Heart left ventricle (tissue), 16 donors: ENCODE measurements around the gene CLEC2B. TPM values are rescaled to one million over a fixed set of nuclear protein-coding genes. Genes with fewer than 3 reads are reported as not detected.
A peak's percentile ranks its signal among the peaks of the same experiment; 100 is the strongest.

Experiments used
- ATAC-seq, 4 donors: fragments of 200-7000 bp; cut with Tn5 transposase; one replicate each; pipeline ENCODE4 v1.9.1; 2020 to 2022; ENCODE audit warnings: moderate library complexity in 4 of 4, mild to moderate bottlenecking in 3 of 4, moderate number of reproducible peaks in 1 of 4
- DNase-seq, 5 donors: peaks; one replicate each; pipeline ENCODE4 v3.0.0-alpha.2; 2020
- H3K27ac ChIP-seq, 12 donors: fragments of 200-600 bp; sonication (generic) in 4 of 12; one replicate each; pipeline versions ENCODE4 v1.5.0 to v1.8.0; 2016 to 2022; ENCODE audit warnings: mild to moderate bottlenecking in 2 of 12
- H3K27me3 ChIP-seq, 9 donors: fragments of 200-600 bp; sonication (generic) in 2 of 9; one replicate each; pipeline versions ENCODE4 v1.5.1 to v1.8.0; 2016 to 2022; ENCODE audit warnings: mild to moderate bottlenecking in 3 of 9
- H3K36me3 ChIP-seq, 9 donors: fragments of 200-600 bp; sonication (generic) in 2 of 9; one replicate each; pipeline versions ENCODE4 v1.5.0 to v1.8.0; 2018 to 2022; ENCODE audit warnings: mild to moderate bottlenecking in 2 of 9
- H3K4me1 ChIP-seq, 12 donors: fragments of 200-600 bp; sonication (generic) in 4 of 12; one replicate each; pipeline versions ENCODE4 v1.5.0 to v1.8.0; 2016 to 2022; ENCODE audit warnings: mild to moderate bottlenecking in 3 of 12
- H3K4me3 ChIP-seq, 12 donors: fragments of 200-600 bp; sonication (generic) in 4 of 12; one replicate each; pipeline versions ENCODE4 v1.5.0 to v1.8.0; 2017 to 2022; ENCODE audit warnings: mild to moderate bottlenecking in 9 of 12, moderate library complexity in 4 of 12
- H3K9me3 ChIP-seq, 12 donors: fragments of 200-600 bp; sonication (generic) in 4 of 12; one replicate each; pipeline versions ENCODE4 v1.5.0 to v1.8.0; 2016 to 2022; ENCODE audit warnings: mild to moderate bottlenecking in 1 of 12
- CTCF ChIP-seq, 12 donors: fragments of 200-600 bp; sonication (generic) in 4 of 12; IDR thresholded peaks; one replicate each; pipeline versions ENCODE4 v1.5.0 to v1.8.0; 2018 to 2022; ENCODE audit warnings: antibody characterized with exemption in 12 of 12, mild to moderate bottlenecking in 5 of 12
- POLR2A ChIP-seq, 2 donors: fragments of 450-650 bp; IDR thresholded peaks; one replicate each; pipeline ENCODE4 v1.6.1; 2017; ENCODE audit warnings: antibody characterized with exemption in 2 of 2, mild to moderate bottlenecking in 2 of 2, moderate library complexity in 2 of 2
- WGBS, 4 donors: extraction: QIAGEN DNeasy Blood & Tissue Kit in 2 of 4; methylation state at CpG; one replicate each; pipeline versions ENCODE4 v1.1.5 to v1.1.7; 2013 to 2018; 5-methylcytosine and 5-hydroxymethylcytosine counted together
- intact Hi-C, 10 donors: fragments of 100-400 bp; cut with DNase I; formaldehyde crosslinking; loops; one replicate each; pipeline versions ENCODE4 v1.11.1 to v1.14.2; 2022
- polyA plus RNA-seq, 2 donors: library from polyadenylated mRNA; stranded (reverse); fragments of 200-250 nt; gene quantifications; one replicate each; pipeline ENCODE4 v1.2.3, GENCODE V29; 2013
- total RNA-seq, 9 donors: library from RNA; depleted of rRNA in 2 of 9; stranded (reverse); fragments of >200 nt in 2 of 9; fragmentation: NEBNext Ultra II Directional in 3 of 9; extraction: Animal tissue kit (Norgen Biotek cat#: 25700) in 3 of 9; gene quantifications; one replicate each; pipeline versions ENCODE4 v1.1.0 to v1.2.4, GENCODE V29; 2016 to 2023
- donor health status: ischemic (EF 13 %, LVEDD 7.1; RV severe dilation, severe dysfunction).
- donor health status: healthy with polysubstance abuse.
- donor health status: DM: no; HTN: yes; CAD: no.
- donor health status: DM: no; HTN: no; CAD: no.
- donor health status: ischemic (EF 25% LVEDD 6.9; RV normal size, moderate dysfunction).
- donor health status: ischemic (EF 25% LVEDD 5.7; RV mildly dilated, moderate dysfunction).
- donor health status: healthy.
- donor health status: DM: yes; HTN: yes; CAD: no.
- donor health status: ischemic (EF 35%, LVEDD 5.7; RV mildly dilated, moderate dysfunction).
- donor health status: nonischemic (EF 11% LVEDD 7.7; RV severe dilation, severe dysfunction).
- donor health status: DM: yes; HTN: yes; CAD: no.
- donor health status: PGD.
- donor health status: ischemic (EF 29% LVEDD 5.4; RV normal size, mild dysfunction).
- donor health status: nonischemic (EF 23%, LVEDD 6.1; RV moderate dilation, normal function).

Gene CLEC2B
- total and polyA plus RNA-seq, 11 donors = 2.7 to 18.8 (median 4.5) TPM

GRCh38 chr12:9866860-9867269 lies 2.3 kb downstream of the CLEC2B start:
- TF ChIP-seq CTCF (IDR thresholded peaks at IDR 0.05) = no peak
- peak overlapping the region in 11 of 12 donors; percentile 4 to 95 (median 79) for H3K27ac ChIP-seq
- peak overlapping the region in 11 of 12 donors; percentile 31 to 72 (median 52) for H3K4me3 ChIP-seq
- H3K9me3 ChIP-seq = peaks cover 0 to 21% (median 5%) of the 10 kb centered on the region in 12 donors
- peaks cover 0 to 37% (median under 1%) of the 10 kb centered on the region in 12 donors for H3K4me1 ChIP-seq
- WGBS, 4 donors = 48 to 65% (median 58%) methylated on average over 4 of the region's 4 CpGs
- peaks cover 0 to 3% (median 0%) of the 10 kb centered on the region in 9 donors for H3K36me3 ChIP-seq
- intact Hi-C loops = no loop called here
- DNase-seq (no peak), ATAC-seq (no peak)
- no peaks in the 10 kb centered on the region for H3K27me3 ChIP-seq

DNA sequence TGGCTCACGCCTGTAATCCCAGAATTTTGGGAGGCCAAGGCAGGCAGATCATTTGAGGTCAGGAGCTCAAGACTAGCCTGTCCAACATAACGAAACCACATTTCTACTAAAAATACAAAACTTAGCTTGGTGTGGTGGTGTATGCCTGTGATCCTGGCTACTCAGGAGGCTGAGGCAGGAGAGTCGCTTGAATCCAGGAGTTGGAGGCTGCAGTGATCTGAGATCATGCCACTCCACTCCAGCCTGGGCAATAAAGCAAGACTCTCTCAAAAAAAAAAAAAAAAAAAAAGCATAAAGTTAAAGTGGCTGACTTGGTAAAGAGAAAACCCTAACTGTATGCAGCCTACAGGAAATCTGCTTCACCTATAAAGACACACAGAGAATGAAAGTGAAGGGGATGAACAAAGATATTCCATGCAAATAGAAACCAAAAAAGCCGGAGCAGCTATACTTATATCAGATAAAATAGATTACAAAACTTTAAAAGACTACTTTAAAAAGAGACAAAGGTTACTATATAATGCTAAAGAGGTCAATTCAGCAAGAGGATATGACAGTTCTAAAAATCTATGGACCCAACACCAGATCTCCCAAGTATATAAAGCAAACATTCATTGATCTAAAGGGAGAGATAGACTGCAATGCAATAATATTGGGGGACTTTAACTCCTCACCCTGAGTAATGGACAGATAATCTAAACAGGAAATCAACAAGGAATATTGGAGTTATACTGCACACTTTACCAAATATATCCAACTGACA lies 4.1 kb downstream of the CLEC2B start:
- peak overlapping the region in 9 of 12 donors; percentile 13 to 72 (median 60) for H3K4me3 ChIP-seq
- ATAC-seq (no peak), DNase-seq (no peak)
- peaks cover 0 to 3% (median 0%) of the 10 kb centered on the region in 9 donors for H3K36me3 ChIP-seq
- peaks cover 0 to 21% (median 5%) of the 10 kb centered on the region in 12 donors for H3K9me3 ChIP-seq
- no peaks in the 10 kb centered on the region for H3K27me3 ChIP-seq
- intact Hi-C loops = no loop called here
- 56 to 72% (median 64%) methylated on average over 4 of the region's 4 CpGs for WGBS, 4 donors
- peak overlapping the region in 4 of 12 donors; percentile 8 to 95 (median 48) for H3K27ac ChIP-seq
- peaks cover 0 to 41% (median 0%) of the 10 kb centered on the region in 12 donors for H3K4me1 ChIP-seq
- TF ChIP-seq POLR2A (IDR thresholded peaks at IDR 0.05) = no peak
- TF ChIP-seq CTCF (IDR thresholded peaks at IDR 0.05) = no peak

- intact Hi-C loops = no loop called here
- Histone ChIP-seq H3K4me3 (no peak overlapping the region), H3K27me3 (no peaks in the 10 kb centered on the region), H3K27ac (no peak overlapping the region), H3K4me1 (peaks cover 0 to 39% (median 0%) of the 10 kb centered on the region in 12 donors), H3K36me3 (peaks cover 0 to 43% (median 28%) of the 10 kb centered on the region in 9 donors), H3K9me3 (peaks cover 0 to 4% (median 0%) of the 10 kb centered on the region in 12 donors)
- no peak for DNase-seq
- TF ChIP-seq POLR2A (IDR thresholded peaks at IDR 0.05) = no peak
- no peak for TF ChIP-seq CTCF (IDR thresholded peaks at IDR 0.05)
- ATAC-seq = no peak
These were observed 11.0 kb downstream of the CLEC2B start for GRCh38 chr12:9858135-9858534.

GRCh38 chr12:9856894-9857293 lies 12.3 kb downstream of the CLEC2B start:
- Histone ChIP-seq H3K9me3 (no peaks in the 10 kb centered on the region), H3K4me1 (peaks cover 0 to 39% (median 0%) of the 10 kb centered on the region in 12 donors), H3K36me3 (peaks cover 0 to 56% (median 38%) of the 10 kb centered on the region in 9 donors), H3K4me3 (no peak overlapping the region), H3K27me3 (no peaks in the 10 kb centered on the region), H3K27ac (peak overlapping the region in 1 of 12 donors; percentile 67)
- 60 to 67% (median 64%) methylated on average over 3 of the region's 3 CpGs for WGBS, 4 donors
- no peak for DNase-seq
- TF ChIP-seq POLR2A (IDR thresholded peaks at IDR 0.05) (no peak), CTCF (IDR thresholded peaks at IDR 0.05) (no peak)
- ATAC-seq = no peak
- intact Hi-C loops = no loop called here
